ENCODE measurements around the gene LSP1.
"Not testable (repeated sequence)": the region's sequence is repeated elsewhere in the genome, so short reads cannot be mapped to it uniquely, and the experiment has no call there.

The LSP1 gene

DNA sequence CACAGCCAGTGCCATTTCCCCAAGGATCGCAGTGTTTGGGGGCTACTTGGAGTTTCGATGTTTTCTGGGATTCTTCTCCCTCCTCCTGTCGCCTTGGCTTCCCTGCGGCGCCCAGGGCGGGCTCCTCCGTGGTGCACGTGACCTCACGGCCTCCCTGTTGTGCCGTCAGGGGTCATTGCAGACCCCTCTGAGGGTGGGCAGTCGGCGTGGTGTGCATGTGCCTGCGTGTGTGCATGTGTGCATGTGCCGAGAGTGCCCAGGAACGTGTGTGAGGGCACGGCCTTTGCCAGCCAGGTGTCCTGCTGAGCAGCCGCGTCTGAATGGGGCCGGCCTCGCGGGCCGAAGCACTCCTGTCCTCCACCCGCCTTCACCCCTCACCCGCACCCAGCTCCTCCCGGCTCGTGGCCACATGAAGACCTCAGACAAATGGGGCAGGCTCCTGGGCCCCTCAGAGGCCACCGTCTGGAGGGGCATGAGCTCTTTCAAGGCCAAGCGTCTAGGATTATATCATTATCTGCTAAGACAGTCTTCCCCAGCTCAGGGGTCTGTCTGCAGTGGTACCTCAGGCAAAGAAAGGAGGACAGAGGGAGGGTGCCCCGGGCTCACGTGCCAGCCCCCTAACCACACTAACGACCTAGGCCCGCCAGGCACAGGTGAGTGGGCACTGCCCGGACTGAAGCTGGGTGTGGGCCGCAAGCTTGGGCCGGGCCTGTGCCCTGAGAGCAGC is 84.9 kb downstream of the LSP1 start:
- no peak overlapping the region for H3K4me3 ChIP-seq (ENCODE audit: low read depth, low read length)
- TF ChIP-seq, protein P1, sequence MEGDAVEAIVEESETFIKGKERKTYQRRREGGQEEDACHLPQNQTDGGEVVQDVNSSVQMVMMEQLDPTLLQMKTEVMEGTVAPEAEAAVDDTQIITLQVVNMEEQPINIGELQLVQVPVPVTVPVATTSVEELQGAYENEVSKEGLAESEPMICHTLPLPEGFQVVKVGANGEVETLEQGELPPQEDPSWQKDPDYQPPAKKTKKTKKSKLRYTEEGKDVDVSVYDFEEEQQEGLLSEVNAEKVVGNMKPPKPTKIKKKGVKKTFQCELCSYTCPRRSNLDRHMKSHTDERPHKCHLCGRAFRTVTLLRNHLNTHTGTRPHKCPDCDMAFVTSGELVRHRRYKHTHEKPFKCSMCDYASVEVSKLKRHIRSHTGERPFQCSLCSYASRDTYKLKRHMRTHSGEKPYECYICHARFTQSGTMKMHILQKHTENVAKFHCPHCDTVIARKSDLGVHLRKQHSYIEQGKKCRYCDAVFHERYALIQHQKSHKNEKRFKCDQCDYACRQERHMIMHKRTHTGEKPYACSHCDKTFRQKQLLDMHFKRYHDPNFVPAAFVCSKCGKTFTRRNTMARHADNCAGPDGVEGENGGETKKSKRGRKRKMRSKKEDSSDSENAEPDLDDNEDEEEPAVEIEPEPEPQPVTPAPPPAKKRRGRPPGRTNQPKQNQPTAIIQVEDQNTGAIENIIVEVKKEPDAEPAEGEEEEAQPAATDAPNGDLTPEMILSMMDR (IDR thresholded peaks at IDR 0.05; ENCODE audit: low read depth, low read length), result no peak

DNA sequence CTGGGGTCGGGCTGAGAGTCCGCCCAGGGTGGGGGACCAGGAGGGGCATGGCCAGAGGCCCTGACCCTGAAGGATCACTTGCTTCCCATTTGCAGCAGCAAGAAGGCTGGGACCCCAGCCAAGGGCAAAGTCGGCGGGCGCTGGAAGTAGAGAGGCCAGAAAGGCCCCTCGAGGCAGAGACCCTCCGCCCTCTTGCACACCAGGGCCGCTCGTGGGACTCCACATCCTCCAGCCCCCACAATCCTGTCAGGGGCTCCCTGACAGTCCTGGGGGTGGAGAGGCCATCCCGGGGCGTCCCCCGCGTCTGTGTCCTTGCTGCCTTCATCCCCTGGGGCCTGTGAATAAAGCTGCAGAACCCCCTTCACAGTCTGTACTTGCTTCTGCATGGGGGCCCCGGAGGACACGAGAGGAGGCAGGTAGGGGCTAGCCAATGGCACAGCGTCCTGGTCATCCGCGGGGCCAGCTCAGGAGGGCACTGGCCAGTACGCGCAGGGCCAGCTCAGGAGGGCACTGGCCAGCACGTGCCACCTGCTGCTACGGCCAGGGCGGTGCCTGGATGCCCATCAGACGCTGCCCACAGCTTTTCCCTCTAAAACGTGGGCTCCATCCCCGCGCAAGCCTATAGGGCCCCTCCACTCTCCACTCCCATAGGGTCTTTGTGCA is 85.6 kb downstream of the LSP1 start:
- H3K4me3 ChIP-seq (ENCODE audit: low read depth, low read length), result no peak overlapping the region
- TF ChIP-seq, protein P1 (IDR thresholded peaks at IDR 0.05; ENCODE audit: low read depth, low read length), result no peak

DNA sequence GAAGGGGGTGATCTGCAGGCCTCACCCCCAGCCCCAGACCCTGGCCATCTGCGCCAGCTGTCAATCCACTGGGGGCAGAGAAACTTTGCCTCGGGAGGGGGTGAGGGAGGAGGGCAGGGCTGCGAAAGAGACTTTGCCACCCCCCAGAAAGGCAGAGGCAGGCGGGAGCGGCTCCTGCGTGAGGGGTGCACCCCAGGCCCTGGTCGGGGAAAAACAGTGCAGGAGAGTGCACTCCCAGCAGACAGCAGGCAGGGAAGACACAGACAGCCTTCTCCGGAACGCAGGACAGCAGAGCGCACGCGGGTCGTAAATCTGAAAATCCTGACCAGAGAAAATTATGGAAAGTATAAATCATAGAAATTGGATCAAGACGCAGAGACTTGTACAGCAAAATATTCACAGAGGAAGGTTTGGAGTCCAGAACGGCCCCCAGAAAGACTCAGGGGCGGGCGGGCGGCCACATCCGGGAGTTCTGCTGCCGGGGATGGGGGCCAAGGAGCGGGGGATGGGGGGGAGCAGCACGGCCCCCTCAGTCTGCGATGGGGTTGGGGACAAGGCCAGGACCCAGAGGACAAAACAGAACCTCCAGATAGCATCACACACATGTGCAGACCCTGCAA is 86.2 kb downstream of the LSP1 start:
- TF ChIP-seq, protein P1 (IDR thresholded peaks at IDR 0.05; ENCODE audit: low read depth, low read length), result no peak
- H3K4me3 ChIP-seq (ENCODE audit: low read depth, low read length), result no peak overlapping the region

DNA sequence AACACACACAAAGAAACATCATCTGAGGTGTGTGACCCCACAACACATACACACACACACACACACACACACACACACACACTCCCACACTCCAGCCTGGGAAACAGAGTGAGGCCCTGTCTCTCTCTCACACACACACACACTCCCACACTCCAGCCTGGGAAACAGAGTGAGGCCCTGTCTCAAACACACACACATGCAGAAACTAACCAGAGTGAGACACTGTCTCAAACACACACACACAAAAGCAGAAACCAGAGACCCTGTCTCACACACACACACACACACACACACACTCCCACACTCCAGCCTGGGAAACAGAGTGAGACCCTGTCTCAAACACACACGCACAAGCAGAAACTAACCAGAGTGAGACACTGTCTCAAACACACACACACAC is 86.9 kb downstream of the LSP1 start:
- H3K4me3 ChIP-seq (ENCODE audit: low read depth, low read length), result not testable (repeated sequence)
